HG02610 (cell line): ENCODE measurements around the gene DBNDD2.
A peak's percentile ranks its signal among the peaks of the same experiment; 100 is the strongest.

Experiments
- ATAC-seq: cut with Tn5 transposase; IDR thresholded peaks from one replicate; pipeline ENCODE4 v1.9.1; 2021; ENCODE audit warnings: mild to moderate bottlenecking, moderate library complexity; ENCODE audit not compliant: unreplicated experiment

Gene DBNDD2

DNA sequence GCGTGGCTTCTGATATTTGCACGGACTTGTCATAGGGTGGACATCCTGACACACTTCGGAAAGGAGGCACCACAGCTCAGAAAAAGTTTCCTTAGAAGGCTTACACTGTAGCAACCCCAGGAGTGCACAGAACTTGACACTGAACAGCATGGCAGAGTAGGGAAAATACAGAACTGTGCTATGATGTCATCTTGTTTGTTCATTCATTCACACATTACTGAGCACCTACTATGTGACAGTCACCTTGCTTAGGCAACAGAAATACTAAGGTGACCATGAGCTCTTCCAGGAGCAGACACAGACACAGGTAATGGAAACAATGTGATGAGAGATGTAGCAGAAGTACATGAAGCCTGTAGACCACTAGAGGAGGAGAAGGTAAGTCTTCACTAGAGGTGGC is 5.4 kb downstream of the DBNDD2 start:
- no peak for ATAC-seq

- ATAC-seq: peak; percentile 76
Measured at GRCh38 chr20:45415822-45416637, 7.9 kb downstream of the DBNDD2 start, which contains the start of gene PIGT. Gene PIGT, plus strand, starts transcription at chr20:45416141. Its CDS starts 16 bp downstream, at chr20:45416157.

- ATAC-seq: no peak
Measured at GRCh38 chr20:45416917-45417316, 8.8 kb downstream of the DBNDD2 start.

- ATAC-seq: peak; percentile 54
Measured at GRCh38 chr20:45419188-45420091, 11.4 kb downstream of the DBNDD2 start.

- ATAC-seq: no peak
Measured at GRCh38 chr20:45420125-45420524, 12.0 kb downstream of the DBNDD2 start.

DNA sequence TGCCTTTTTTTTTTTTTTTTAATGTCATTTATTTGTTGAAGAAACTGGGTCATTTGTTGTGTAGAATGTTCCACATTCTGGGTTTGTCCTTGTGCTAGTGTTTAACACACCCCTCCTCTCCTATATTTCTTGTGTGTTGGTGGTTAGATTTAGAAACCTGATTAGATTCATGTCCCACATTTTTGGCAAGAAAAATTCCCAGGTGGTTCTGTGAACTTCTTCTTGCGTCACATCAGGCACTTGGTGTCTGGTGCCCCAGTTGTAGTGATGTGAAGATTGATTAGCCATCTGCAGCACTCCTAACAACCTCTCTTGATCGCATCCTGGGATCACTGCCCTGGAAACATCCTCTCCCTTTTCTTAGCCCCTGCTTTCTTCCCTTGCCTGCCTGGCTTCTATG is 15.6 kb downstream of the DBNDD2 start:
- no peak for ATAC-seq

DNA sequence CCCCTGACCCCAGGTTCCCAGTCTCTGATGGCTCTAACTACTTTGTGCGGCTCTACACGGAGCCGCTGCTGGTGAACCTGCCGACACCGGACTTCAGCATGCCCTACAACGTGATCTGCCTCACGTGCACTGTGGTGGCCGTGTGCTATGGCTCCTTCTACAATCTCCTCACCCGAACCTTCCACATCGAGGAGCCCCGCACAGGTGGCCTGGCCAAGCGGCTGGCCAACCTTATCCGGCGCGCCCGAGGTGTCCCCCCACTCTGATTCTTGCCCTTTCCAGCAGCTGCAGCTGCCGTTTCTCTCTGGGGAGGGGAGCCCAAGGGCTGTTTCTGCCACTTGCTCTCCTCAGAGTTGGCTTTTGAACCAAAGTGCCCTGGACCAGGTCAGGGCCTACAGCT is 17.5 kb downstream of the DBNDD2 start:
- no peak for ATAC-seq

DNA sequence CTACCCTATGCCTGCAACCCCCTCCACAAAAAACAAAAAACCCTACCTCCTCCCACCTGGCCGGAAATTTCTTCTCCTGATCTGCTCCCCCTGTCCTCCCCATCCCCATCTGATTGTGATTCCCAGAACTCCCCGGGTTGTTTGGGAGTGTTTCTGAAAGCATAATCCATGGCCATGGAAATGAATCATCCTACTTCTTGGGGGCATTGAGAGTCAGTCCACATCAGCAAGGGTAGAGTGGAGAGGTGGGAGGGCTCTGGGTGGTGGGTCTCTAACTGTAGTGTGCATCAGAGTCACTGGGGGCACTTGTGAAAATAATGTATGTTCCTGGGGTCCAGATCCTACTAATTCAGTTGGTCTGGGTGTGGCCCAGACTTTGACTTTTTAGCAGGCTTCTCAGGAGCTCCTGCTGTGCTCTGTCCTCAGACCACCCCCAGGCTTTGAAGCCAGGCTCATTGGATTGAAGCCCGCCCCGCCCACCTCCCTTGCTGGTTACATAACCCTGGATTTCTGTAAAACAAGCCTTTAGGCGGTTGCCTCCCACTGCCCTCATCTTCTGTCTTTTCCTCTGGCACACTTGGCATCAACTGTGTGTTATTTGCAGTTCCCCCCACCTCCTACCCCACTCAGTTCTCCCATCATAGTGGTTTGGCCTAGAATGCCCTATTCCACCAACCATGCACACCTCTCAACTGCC is 18.4 kb downstream of the DBNDD2 start:
- no peak for ATAC-seq

GRCh38 chr20:45427236-45428149 is 19.4 kb downstream of the DBNDD2 start:
- no peak for ATAC-seq

GRCh38 chr20:45429618-45430017 is 21.5 kb downstream of the DBNDD2 start:
- no peak for ATAC-seq

GRCh38 chr20:45432294-45432693 is 24.2 kb downstream of the DBNDD2 start:
- ATAC-seq: peak; percentile 58

GRCh38 chr20:45433316-45433715 is 25.2 kb downstream of the DBNDD2 start:
- ATAC-seq: no peak

DNA sequence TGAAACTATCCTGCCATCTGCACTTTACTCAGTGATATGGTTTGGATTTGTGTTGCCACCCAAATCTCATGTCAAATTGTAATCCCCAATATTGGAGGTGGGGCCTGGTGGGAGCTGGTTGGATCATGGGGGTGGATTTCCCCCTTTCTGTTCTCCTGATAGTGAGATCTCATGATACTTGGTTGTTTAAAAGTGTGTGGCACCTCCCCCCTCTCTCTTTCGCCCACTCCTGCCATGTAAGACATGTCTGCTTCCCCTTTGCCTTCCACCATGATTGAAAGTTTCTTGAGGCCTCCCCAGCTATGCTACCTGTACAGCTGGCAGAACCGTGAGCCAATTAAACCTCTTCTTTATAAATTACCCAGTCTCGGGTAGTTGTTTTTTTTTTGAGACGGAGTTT is 25.9 kb downstream of the DBNDD2 start:
- no peak for ATAC-seq

GRCh38 chr20:45436732-45437485 is 28.8 kb downstream of the DBNDD2 start:
- peak; percentile 75 for ATAC-seq

DNA sequence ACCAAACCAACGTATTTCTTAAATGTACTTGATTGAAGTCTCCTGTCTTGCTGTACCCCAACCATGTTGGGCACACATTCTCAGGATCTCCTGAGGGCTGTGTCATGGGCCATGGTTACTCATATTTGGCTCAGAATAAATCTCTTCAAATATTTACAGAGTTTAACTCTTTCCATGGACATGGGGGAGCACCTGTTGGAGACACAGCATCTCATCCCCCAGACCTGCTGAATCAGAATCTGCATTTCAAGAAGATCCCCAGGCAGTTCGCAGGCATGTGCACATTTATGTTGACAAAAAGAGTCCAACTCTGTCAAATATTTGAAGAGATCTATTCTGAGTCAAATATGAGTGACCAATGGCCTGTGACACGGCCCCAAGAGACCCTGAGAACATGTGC is 32.3 kb downstream of the DBNDD2 start:
- no peak for ATAC-seq

DNA sequence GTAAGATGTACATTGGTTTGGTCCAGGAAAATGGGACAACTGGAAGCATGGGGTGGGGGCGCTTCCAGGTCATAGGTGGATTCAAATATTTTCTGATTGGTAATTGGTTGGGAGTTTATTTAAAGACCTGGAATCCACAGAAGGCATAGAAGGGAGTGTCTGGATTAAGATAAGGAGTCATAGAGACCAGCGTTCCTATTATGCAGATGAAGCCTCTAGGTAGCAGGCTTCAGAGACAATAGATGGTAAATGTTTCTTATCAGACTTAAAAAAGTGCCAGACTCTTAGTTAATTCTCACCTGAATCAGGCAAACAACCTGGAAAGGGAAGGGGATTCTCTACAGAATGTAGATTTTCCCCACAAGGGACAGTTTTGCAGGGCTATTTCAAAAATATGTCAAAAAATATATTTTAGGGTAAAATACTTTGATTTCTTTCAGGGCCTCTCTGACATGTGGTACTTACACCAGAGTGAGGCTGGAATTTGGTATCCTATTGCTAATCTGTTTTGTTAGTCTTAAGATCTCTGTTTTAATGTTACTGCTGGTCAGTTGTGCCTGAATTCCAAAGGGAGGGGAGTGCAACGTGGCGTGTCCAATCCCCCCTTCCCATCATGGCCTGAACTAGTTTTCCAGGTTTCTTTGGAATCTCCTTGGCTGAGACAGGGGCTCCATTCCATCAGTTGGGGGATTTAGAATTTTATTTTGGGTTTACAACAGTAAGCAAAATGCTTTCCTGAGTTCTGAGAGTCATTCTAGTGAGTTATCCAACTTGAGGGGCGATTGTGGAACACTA is 33.0 kb downstream of the DBNDD2 start:
- ATAC-seq: no peak

GRCh38 chr20:45441746-45442145 is 33.7 kb downstream of the DBNDD2 start:
- no peak for ATAC-seq

DNA sequence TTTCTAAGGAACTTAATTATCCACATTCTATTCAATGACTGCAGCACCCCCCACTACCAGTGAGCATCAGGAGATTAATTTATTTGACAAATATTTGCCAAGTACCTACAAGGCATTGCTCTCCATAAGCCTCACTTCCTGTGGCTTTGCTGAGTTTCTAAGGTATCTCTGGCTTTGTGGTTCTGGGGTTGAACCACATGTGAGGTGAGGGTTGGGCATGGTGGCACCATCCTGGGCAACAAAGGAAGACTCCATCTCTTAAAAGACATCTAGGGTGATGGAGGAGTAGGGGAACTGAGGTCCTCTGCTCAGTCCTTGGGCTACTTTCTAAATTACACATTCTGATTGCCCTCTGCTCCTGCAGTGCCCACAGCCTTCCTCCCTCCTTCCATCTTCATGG is 36.0 kb downstream of the DBNDD2 start:
- no peak for ATAC-seq
